Amniotic stem cell (primary cell): ENCODE data around the gene WDFY3.
"Not testable (repeated sequence)": the region's sequence is repeated elsewhere in the genome, so short reads cannot be mapped to it uniquely, and the experiment has no call there.

Experiments
- DNase-seq: peaks from one replicate; lab custom pipeline; 2025; lab: John Stamatoyannopoulos, UW

Gene WDFY3

DNA sequence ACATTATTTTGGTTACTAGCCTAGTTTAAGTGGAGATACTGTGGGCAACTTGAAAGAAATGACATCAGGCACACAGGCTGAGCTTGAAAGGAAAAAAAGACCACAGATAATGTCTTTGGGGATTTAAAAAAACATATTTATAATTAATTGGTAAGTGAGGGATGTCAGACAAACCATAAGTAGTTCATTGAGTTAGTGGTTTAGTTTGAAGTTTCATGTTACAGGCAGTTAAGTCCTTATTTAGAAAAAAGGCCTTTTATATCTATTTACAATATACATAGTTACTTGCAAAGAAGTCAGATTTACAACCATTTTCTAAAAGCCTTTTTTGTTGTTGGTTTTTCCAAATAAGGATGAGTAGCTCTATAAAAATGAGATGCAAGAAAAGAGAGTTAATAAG lies 294.3 kb downstream of the WDFY3 start:
- DNase-seq: no peak

DNA sequence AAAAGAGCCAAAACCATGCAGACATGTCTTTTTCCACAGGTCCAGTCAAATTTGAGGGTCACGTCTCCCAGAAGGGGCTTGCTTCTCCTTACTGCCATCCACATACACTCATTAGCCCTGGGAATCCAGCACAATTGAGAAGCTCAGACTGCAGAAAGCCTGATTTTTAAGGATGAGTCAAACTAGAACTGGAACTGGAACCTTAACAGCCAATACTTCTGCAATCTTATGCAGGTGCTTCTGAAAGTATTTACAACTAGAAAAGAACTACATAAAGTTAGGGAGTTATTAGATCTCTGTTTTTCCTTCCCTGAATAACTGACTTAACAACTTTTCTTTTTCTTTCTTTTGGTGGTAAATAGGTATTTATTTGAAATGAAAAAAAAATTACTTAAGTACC lies 297.3 kb downstream of the WDFY3 start:
- DNase-seq: no peak

DNA sequence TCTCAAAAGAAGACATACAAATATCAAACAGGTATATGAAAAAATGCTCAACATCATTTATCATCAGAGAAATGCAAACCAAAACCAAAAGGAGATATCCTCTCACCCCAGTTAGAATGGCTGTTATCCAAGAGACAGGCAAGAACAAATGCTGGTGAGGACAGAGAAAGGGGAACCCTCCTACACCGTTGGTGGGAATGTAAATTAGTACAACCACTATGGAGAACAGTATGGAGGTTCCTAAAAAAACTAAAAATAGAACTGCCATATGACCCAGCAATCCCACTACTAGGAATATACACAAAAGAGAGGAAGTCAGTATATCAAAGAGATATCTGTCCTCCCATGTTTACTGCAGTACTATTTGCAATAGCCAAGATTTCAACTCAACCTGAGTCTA lies 300.1 kb downstream of the WDFY3 start:
- DNase-seq: no peak

DNA sequence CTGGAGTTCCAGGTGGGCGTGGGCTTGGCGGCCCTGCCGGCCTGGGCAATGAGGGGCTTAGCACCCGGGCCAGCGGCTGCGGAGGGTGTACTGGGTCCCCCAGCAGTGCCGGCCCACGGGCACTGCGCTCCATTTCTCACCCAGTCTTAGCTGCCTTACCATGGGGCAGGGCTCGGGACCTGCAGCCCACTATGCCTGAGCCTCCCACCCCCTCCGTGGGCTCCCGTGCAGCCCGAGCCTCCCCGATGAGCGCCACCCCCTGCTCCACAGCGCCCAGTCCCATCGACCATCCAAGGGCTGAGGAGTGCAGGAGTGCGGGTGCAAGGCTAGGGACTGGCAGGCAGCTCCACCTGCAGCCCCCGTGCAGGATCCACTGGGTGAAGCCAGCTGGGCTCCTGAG lies 301.7 kb downstream of the WDFY3 start:
- not testable (repeated sequence) for DNase-seq

DNA sequence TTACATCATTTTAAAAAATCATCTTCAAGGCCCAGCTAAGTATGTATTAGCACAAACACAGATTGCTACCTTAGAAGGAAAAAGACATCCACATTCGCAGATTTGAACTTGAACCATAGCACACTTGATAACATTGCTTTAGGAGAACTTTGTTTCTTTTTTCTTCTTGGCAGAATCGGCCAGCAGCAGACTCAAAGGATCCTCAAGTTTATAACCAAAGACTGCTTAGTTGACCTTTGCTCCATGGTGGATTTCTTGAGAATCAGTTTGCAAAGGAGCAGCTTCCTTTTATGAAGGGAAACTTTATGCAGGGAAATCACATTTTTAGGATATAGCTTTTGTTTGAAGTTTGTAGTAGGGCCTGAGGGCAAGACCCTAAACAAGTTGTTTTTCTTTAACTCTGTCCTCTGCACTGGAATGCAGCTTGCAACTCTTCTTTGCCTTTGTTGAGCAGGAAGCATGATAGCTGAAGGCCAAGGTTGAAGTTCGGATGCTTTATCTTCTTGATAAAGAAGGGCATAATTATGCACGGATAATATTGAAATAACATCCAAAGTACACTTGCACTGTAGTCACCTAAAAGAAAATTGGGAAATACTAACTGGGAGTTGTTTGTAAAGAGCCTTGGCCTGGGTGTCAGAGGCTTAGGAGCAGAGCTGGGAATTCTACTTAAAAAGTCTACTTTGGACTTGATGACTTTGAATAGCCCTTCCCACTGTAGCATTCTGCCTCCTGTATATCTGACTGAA lies 305.1 kb downstream of the WDFY3 start:
- no peak for DNase-seq

DNA sequence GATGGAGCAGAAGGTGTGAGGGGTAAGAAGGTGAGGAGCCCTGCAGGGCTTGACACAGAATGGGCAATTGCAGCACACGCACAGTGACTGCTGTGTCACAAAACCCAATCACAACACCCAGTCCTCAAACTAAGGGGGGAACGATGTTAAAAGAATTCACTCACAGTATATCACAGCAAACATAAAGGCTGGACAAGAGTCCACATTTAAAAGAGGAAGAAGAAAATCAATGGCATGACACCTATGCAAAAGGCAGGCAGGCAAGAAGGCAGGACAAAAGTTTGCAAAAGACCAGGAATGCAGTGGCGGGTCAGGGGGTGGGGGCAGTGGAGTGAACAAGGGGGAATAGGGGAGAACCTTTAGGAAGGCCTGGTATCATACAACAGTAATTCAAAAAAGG lies 305.9 kb downstream of the WDFY3 start:
- no peak for DNase-seq

DNA sequence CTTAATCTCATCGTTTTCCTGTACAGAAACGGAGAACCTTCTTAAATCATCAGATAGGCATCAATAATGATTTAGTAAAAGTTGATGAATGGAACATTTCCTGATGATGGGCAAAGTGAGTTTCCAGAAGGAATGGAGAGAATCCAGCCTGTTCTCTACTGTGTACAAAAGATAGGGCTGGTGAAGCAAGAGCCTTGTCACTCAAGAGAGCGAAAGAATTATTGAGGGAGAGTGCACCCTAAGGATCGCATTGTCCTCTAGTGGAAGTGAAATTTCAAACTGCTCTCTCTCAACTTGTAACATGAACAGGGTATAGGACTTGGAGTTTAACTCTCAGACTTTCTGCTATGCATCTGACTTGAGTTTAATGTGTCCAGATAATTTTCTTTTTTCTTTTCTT lies 314.0 kb downstream of the WDFY3 start:
- DNase-seq: no peak

DNA sequence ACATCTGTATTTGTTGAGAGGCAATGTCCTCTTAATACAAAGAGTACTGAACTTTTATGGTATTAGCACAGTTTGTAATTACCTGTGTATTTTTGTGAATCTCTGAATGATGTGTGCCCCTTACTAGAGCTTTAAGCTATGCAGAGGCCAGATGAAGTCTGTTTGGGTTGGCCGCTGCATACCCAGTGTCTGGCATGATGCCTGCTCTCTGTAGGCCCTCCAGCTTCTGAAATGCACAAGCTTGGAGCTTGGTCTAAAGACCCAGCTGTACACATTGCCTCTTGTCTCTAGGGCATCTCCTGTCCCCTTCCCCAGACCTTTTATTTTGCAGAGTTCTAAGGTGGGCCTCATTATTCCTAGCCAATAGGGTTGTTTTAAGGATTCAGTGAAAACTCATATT lies 315.0 kb downstream of the WDFY3 start:
- no peak for DNase-seq

DNA sequence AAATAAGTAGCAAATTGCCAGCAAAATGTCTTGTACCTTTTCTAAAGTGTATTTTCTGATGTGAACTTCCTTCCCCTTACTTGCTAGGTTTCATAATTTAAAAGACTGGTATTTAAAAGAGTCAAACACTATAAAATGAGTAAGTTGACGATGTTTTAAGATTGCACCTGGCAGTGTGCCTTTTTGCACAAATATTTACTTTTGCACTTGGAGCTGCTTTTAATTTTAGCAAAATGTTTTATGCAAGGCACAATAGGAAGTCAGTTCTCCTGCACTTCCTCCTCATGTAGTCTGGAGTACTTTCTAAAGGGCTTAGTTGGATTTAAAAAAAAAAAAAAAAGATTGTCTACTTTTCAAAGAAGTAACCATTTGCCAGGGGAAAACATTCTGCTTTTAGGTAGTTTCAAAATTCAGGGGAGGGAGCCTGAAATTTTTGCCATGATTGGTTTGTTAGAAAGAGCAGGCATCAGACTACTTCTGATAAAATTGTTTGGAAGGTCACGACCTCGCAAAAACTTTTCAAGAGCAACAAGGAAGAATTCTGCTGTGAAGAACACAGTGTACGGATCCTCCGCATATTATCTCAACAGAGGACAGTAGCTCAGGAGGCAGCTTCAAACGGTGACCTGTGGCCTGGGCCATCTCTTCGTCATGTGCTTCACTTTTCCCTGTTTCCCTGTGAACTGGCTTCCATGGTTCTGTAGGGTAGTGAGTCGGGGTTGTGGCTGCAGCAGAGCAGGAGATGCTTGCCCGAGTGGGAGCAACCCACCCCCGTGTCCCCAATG lies 317.4 kb downstream of the WDFY3 start:
- no peak for DNase-seq

DNA sequence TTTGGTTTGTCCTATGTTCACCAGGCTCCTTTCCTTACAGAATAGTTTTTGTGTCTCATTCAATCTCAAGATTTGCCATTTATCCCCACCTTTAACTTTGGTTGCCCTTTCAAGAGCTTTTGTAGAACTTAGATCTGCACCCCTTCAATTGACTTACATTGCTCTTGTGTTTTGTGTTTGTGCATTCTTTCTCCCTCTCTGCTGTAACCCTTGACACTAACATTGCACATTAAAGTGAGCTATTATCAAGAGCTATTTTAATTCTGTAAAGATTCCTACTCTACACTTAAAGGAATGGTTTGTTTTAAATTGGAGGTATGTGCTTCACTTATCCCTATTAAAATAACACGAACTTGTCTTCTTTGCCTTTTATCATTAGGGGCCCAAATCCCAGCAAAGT lies 318.3 kb downstream of the WDFY3 start:
- no peak for DNase-seq

DNA sequence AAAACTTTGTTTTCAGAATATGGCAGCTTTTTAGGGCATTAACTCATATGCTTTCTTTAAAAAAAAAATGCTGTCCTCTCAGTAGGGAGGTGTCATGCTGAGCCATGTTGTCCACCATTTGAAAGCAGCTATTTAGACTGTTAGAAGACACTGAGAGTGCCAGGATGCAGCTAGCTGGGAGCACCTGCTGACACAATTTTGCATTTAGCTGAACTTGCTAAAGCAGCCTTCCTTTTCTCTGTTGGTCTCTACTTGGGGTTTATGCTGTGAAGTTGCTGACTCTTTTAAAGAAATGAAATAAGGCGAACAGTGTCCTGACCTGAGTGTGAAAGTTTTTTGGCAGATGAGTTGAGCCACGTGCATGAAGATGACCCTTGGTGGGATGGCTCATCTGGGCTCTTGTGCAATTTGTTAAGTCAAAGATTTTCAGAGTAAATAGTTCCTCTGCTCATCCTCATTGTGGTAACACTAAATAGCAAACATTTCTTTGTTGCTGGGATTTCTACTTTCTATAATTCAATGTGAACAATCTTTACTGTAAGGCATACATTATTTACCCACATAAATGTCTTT lies 319.1 kb downstream of the WDFY3 start:
- no peak for DNase-seq

DNA sequence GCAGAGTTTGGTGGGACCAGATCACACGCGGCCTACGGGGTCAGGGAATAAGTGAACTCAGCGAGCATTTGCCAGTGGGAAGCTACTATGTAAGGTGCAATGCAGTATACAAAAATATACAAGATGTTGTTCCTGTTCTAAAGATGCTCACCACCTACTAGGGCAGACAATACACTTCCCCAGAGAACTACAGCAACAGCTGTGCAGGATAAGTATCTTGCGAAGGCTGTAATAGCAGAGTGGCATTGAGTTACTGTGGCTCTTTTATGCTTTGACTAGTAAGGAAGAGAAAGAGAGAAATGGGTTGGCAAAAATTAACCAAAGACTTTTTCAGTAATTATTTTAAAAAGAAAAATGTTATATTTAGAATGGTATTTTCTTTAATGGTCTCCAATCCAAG lies 322.4 kb downstream of the WDFY3 start:
- DNase-seq: no peak

DNA sequence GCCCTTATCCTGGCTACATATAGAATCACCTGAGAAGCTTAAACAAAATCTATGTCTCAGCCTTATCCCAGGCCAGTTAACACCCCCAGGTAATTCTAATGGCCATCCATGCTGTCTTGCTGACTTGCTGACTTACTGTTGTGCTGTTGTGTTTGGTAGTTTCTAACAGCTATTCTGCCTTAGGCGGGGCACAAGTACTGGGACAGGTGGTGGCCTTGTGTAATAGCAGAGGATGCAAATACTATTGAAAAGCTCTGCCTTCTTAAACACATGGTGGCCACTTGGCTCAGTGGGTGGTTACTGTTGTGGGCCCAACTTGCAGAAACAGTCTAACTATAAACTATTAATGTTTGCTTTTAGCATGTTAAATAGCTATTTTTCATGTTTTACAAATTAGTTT lies 327.3 kb downstream of the WDFY3 start:
- no peak for DNase-seq

DNA sequence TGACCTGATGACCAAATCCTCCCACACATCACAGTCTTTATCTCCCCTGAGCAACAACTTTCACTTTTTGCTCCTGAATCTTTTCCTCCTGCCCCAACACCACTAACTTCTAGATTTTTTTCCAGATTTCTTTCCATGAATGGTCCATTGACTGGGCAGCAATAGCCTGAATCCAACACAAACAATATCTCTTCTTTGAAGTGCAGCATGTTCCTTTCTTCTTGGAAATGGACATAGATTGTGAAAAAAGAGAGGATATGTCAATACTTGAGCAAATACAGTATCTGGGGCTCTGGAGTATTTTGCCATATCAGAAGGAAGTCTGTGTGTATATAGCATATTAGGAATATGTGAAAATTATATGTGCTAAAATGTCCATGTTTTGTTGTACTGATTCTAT lies 328.4 kb downstream of the WDFY3 start:
- no peak for DNase-seq

DNA sequence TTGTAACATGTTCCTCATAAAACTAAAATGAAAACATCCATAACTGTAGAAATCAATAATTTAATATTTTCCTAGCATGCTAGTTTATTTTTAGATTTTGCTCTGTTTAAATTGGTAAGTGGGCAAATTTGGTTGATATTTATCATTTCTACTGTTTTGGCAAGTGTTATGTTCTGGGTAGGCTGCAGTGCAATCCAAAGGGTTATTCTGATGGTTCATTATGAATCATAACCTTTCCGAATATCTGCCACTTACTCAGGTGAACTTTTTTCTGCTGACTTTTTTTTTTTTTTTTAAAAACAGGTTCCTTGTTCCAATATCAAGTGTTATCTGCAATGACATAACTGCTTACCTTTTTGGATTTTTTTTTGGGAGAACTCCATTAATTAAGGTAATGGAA lies 331.5 kb downstream of the WDFY3 start:
- DNase-seq: no peak

DNA sequence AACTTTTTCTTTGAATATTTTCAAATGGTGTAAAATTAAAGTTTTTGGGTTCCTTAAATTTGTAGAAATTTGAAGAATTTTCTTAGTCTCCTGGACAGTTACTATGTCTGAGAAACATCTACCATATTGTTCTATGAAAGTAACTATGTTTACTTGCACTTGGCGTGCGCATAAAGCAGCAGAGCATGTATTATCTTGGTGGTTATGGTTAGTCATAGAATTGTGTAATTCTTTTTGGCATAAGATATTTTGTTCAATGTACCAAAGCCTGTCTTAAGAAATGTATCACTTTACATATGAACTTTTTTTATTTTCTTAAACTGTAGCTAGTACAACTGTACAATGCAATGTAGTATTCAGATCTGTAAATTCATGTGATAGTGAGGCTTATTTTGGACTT lies 334.4 kb downstream of the WDFY3 start:
- DNase-seq: no peak

DNA sequence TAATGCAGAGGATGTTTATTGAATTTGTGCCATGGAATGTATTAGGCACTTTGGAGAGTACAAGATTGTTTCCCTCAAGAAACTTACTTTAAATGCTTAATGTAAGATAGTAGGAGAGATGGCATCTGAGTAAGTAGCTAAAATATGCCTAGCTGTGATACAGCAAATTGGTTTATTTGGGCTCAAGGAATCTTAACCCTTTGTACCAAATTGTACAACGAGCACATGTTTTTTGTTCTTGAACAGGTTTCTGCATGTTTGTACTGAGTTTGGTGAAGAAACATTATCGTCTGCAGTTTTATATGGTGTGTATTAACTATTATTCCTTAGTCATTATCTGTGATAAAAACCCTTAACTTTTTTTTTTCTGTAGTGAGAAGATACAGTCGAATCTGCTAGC lies 334.9 kb downstream of the WDFY3 start:
- DNase-seq: no peak

DNA sequence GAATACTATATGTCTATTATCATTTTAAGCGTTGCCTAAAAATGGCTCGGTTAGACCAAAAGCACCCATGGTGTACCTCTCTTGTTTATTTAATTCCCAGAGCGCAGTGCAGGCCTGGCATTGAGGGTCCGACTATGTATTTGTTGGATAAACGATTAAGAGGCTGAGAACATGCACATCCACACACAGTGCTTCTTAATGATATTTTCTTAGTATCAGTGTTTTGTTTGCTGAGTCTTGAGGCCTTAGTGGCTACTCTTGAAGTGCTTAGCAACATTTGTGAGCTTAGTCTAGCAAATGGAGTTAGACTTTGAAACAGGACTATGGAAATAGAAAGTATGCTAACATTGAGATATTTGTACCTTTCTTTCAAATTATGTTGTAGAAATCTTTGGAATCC lies 339.8 kb downstream of the WDFY3 start:
- no peak for DNase-seq

DNA sequence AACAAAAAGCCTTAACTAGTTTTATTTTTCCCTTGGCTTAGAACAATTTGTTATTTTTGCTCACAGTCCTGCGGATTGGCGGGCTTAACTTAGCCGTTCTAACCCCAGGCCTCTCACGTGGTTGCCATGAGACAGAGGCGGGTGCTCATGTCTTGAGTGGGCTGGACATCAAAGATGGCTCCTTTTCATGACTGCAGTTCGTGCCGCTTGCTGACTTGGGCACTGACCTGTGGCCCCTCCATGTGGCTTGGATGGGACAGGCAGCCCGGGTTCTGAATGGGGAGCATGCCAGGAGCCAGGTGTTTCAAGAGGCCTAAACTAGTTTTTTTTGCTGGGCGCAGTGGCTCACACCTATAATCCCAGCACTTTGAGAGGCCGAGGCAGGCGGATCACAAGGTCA lies 342.8 kb downstream of the WDFY3 start:
- no peak for DNase-seq

DNA sequence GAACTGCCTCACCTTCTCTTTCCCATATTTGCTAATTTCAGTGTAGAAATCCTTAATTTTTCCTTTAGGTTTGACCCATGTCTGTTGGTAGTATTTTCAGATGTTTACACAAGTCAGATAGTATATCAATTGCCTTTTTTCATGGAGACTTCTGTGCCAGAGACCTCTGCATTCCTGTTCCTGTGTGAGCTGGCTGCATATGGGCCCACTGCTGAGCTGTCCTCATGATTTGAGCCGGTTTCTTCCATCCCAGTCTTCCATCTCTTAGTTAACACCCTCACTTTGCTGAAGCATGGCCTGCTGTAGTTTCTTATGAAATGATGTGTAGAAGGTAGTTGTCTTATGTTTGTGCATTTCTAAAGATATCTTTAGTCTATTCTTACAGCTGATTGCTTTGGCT lies 343.5 kb downstream of the WDFY3 start:
- no peak for DNase-seq
